Measurements from ENCODE around the gene LAD1.

GRCh38 chr1:201357211-201357610, 41.9 kb downstream of the LAD1 start:
- no peak for TF ChIP-seq POLR2A (IDR thresholded peaks at IDR 0.05; ENCODE audit: low read length)
- no peak for TF ChIP-seq GATA1 (IDR thresholded peaks at IDR 0.05; ENCODE audit: low read depth, low read length)
